ENCODE measurements around the gene ACOXL.
"Not testable (repeated sequence)": the region's sequence is repeated elsewhere in the genome, so short reads cannot be mapped to it uniquely, and the experiment has no call there.

Gene ACOXL

DNA sequence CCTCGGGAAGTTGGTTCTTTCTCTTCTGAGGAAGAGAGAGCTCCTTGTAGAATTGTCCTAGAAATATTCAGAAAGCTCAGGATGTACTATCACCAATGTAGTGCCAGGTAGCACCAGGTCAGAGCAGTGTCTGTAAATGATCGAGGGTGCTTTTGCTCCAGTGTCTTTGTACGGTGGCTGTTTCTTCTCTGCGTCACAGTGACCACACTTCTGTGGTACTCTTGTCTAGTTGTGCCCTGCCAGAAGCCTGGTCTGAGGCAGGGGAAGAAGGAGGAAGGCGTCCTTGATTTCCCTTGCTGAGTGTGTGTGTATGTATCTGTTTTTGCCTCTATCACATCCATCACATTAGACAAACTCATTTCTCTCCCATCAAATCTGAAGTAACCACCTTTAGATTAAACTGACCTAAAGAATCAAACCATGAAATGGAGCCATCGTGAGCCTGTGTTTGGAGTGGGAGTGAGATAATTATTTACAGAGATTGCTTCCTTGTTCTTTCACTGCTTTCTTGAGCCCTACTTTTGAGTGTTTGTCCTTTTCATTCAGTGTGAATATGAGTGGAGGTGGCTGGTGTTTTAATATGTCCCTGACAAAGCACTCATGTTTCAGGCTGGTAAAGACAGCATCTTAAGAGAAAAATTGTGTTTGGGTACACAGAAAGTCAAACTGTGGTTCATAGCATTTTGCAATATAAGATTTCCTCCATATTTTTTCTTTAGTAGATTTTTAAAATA lies 97.2 kb downstream of the ACOXL start:
- DNase-seq (ENCODE audit: low read depth) = no peak

GRCh38 chr2:110832740-110833139 lies 100.4 kb downstream of the ACOXL start:
- DNase-seq (ENCODE audit: low read depth) = no peak

- DNase-seq (ENCODE audit: low read depth) = no peak
These were observed 101.9 kb downstream of the ACOXL start for GRCh38 chr2:110834134-110834827.

DNA sequence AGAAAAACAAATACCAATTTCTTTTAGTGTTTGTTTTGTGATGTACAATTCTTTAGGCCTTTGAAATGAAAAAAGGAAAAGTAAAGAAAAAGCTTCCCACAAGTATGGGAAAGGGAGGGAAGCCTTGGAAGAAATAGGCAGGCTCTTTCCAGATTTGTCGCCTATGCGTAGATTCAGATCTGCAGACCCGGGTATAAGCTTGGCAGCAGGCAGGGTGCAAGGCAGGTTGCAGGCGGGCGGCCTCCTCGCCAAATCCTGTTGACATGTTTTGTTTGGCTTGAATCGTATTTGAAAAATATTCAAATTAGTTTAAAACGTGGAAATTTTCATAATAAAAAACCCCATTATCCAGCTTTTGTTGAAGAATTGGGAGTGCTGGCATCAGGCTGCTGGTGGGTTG lies 104.3 kb downstream of the ACOXL start:
- DNase-seq (ENCODE audit: low read depth) = no peak

GRCh38 chr2:110837446-110838409 lies 105.4 kb downstream of the ACOXL start:
- DNase-seq (ENCODE audit: low read depth) = no peak

GRCh38 chr2:110838657-110839384 lies 106.4 kb downstream of the ACOXL start:
- no peak for DNase-seq (ENCODE audit: low read depth)

DNA sequence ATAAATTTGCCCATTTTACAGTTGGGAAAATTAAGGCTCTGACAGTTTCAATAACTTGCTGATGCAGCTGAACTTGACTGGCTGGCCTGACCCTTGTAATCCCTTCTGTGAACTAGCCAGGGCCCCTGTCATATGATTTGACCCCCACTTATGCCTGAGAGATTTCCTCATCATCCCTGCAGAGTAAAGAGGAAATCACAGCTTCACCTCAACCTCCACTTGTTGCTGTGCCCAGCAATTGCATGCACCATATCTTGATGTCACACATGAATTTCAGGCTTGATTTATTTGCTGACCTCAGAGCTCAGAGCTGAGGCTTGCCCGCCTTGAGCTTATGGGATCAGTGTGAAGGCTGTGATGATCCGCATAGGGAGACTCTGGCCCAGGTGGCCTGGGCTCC lies 108.1 kb downstream of the ACOXL start:
- no peak for DNase-seq (ENCODE audit: low read depth)

DNA sequence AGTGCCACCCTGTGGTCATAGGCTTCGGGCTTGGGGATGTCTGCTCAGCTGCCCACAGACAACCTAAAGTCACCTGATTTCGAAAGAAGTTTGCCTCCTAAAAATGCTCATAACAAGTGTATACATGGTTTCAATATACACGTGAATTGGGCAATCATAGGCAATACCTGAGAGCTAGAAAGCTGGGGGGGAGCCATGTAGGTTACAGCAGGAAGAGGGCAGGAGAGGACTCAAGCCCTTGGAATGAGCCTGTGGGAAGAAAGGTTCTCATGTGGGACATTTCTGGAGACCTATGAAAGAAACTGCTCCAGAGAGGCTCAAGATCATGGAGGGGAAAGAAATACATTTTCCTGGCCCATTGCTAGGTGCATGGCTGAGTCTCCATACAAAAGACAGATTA lies 109.7 kb downstream of the ACOXL start:
- DNase-seq (ENCODE audit: low read depth) = no peak

- no peak for DNase-seq (ENCODE audit: low read depth)
These were observed 111.1 kb downstream of the ACOXL start for GRCh38 chr2:110843496-110843895.

GRCh38 chr2:110843959-110844510 lies 111.7 kb downstream of the ACOXL start:
- no peak for DNase-seq (ENCODE audit: low read depth)

GRCh38 chr2:110847651-110848050 lies 115.3 kb downstream of the ACOXL start:
- no peak for DNase-seq (ENCODE audit: low read depth)

DNA sequence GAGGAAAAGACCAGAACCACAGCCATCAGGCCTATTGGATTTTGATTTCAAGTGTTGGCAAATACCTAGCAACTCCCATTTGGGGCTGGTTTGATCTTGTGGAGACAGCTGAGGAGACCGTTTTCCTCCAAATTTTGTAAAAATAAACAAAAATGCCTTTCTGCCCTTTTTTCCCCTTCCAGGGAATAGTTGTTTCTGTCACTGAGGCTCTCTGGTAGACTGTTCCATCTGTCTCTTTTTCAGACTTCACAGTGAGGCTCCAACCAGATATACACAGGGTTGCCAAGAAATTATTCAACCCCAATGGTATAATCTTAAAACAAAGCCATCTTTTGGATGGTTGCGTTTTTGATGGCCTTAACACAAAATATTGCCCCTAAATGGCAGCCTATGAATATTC lies 115.7 kb downstream of the ACOXL start:
- no peak for DNase-seq (ENCODE audit: low read depth)

- DNase-seq (ENCODE audit: low read depth) = no peak
These were observed 116.2 kb downstream of the ACOXL start for GRCh38 chr2:110848519-110849030.

DNA sequence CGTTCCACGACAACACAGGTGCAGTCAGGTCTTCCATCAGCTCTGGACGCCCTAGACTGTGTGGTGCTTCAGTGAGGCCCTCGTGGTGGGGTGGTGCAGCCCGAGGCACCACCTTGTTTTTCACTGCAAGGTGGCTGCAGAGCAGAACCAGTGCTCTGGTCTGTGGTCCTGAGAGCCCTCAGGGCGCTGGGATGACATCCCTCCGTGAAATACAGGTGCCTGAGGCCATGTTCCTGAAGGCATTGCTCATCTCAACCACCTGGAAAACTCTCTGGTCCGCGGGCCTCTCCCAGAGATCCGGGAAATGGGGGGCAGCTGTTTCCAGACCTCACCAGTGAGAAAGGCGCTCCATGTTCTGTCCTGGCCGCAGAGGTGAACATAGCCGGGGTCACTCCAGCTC lies 119.2 kb downstream of the ACOXL start:
- no peak for DNase-seq (ENCODE audit: low read depth)

DNA sequence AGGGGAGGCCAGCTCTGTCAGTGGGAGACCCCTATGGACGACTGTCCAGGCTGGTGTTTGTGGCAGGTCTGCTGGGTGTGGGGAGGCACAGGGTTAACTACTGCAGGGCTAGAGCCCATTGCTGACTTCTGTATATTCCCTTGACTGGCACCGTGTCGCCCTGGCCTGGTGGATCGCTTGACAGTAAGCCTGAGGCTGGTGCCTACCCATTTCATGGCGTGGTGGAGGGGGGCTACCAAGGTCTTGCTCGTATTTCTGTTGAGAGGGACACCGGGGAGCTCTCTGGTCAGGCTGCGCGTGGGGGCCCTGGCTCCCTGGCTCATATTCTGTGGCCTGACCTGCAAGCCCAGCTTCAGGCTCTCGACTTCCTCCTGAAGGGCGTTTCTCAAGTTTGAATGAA lies 119.7 kb downstream of the ACOXL start:
- DNase-seq (ENCODE audit: low read depth) = no peak

DNA sequence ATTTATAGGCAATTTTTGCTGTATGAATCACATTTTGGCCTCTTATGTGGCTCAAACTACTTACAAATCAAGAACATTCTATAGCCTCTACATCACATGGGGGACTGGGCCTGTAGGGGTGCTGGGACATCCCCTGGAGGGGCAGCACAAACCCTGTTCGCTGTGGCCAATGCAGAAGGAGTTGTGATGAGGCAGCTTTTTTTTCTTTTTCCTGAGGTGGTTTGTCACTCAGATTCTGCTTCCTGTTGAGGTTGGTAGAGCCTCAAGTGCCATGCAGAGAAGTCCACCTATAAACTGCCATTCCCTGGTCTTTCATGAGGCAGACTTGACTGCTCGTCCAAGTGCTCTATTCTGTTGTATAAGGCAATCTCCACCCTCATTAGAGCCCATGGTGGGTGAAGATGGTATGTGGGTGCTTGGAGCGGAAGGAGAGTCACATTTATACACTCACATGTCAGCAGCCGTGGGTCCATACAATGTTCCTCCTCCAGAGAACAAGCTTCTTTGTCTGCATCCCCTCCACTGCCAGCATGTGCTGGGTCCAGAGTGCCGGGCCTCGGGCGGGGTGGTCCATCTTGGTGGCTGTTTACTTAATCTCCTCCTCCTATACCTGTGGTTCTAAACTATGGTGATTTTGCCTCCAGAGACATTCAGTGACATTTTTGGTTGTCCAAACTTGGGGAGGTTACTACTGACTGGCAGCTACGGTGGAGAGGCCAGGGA lies 120.3 kb downstream of the ACOXL start:
- no peak for DNase-seq (ENCODE audit: low read depth)

GRCh38 chr2:110853516-110853915 lies 121.1 kb downstream of the ACOXL start:
- DNase-seq (ENCODE audit: low read depth) = no peak

DNA sequence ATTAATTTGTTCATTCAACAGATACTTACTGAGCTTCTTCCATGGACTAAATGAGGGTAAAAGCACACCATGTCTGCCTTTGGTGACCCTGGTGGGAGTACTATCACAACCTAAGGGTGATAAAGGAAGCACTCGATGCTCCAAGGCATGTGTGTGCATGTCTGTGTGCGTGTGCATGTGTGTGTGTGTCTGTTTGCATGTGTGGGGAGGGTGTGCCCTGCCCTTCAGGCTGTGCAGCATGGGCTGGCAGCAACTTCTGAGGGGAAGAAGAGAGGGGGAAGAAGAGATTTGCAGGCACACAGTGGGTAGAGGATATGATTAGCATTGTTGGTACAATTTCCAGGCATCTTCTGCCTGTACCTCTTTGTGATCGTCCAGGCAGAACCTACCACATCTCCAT lies 121.6 kb downstream of the ACOXL start:
- no peak for DNase-seq (ENCODE audit: low read depth)

GRCh38 chr2:110854355-110855081 lies 122.1 kb downstream of the ACOXL start:
- DNase-seq (ENCODE audit: low read depth) = no peak

DNA sequence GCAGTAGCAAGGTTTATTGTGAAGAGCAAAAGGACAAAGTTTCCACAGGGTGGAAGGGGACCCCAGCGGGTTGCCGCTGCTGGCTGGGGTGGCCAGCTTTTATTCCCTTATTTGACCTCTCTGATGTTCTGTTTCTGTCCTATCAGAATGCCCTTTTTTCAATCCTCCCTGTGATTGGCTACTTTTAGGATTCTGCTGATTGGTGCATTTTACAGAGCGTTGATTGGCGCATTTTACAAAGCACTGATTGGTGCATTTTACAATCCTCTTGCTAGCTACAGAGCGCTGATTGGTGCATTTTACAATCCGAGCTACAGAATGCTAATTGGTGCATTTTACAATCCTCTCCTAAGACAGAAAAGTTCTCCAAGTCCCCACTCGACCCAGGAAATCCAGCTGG lies 123.5 kb downstream of the ACOXL start:
- DNase-seq (ENCODE audit: low read depth) = not testable (repeated sequence)

Data from stimulated activated CD8-positive, alpha-beta memory T cell treated with anti-CD3 and anti-CD28 coated beads, Interleukin-15, amount 100 ng/mL, for 1 hour (primary cell).